ENCODE measurements around the gene SAMD3.

- TF ChIP-seq CTCF (IDR thresholded peaks at IDR 0.05) (no peak), POLR2A (IDR thresholded peaks at IDR 0.05) (no peak)
Measured at GRCh38 chr6:130229645-130230044, 6.9 kb upstream of the SAMD3 start.
